Osteoblast (primary cell): ENCODE results near the gene ZBTB11. TPM values are rescaled to one million over a fixed set of nuclear protein-coding genes. Genes with fewer than 3 reads are reported as not detected.

Experiments used
- DNase-seq: peaks from one replicate; pipeline ENCODE4 v3.0.0; 2011; ENCODE audit warnings: low spot score, mixed read lengths; ENCODE audit not compliant: insufficient read length; ENCODE audit errors: missing footprints
- H2AFZ ChIP-seq: 2 replicates; pipeline ENCODE4 v1.6.0; 2011; ENCODE audit warnings: mild to moderate bottlenecking, low read length
- H3K27ac ChIP-seq: 2 replicates; pipeline ENCODE4 v1.5.1; 2011; ENCODE audit warnings: mild to moderate bottlenecking, low read depth, low read length, moderate library complexity
- H3K27me3 ChIP-seq: 2 replicates; pipeline ENCODE4 v1.6.0; 2012; ENCODE audit warnings: mild to moderate bottlenecking, control low read depth, inconsistent platforms, low read length, moderate library complexity; ENCODE audit not compliant: insufficient read depth
- H3K36me3 ChIP-seq: 2 replicates; pipeline ENCODE4 v1.5.1; 2011; ENCODE audit warnings: mild to moderate bottlenecking, low read length, control low read depth, moderate library complexity; ENCODE audit not compliant: insufficient read depth
- H3K4me1 ChIP-seq: 2 replicates; pipeline ENCODE4 v1.5.1; 2011; ENCODE audit warnings: mild to moderate bottlenecking, low read length, control low read depth, moderate library complexity; ENCODE audit not compliant: insufficient read depth
- H3K4me2 ChIP-seq: 2 replicates; pipeline ENCODE4 v1.6.0; 2011; ENCODE audit warnings: mild to moderate bottlenecking, low read length; ENCODE audit not compliant: insufficient read depth
- H3K4me3 ChIP-seq: fragments of 200-600 bp; sonication (generic); 3 replicates; pipeline ENCODE4 v1.5.1; 2012; ENCODE audit warnings: mild to moderate bottlenecking, low read length, inconsistent platforms; ENCODE audit not compliant: insufficient read depth
- H3K79me2 ChIP-seq: 2 replicates; pipeline ENCODE4 v1.6.0; 2012; ENCODE audit warnings: mild to moderate bottlenecking, low read length, control low read depth, inconsistent platforms; ENCODE audit not compliant: insufficient read depth
- H3K9me3 ChIP-seq: 2 replicates; pipeline ENCODE4 v1.5.1; 2011; ENCODE audit warnings: low read depth, low read length, control low read depth
- H4K20me1 ChIP-seq: 2 replicates; pipeline ENCODE4 v1.6.0; 2012; ENCODE audit warnings: mild to moderate bottlenecking, low read length, control low read depth; ENCODE audit not compliant: insufficient read depth
- total RNA-seq: library from RNA; depleted of rRNA; stranded (reverse); fragments of >200 nt; gene quantifications from 2 replicates; pipeline ENCODE4 v1.2.3, GENCODE V29; 2012
- TF ChIP-seq, protein P1 (sequence below): IDR thresholded peaks from 2 replicates; pipeline ENCODE4 v1.5.1; 2011; ENCODE audit warnings: mild to moderate bottlenecking, low read depth, low read length, moderate library complexity; ENCODE audit errors: extremely low read depth

The ZBTB11 gene
- total RNA-seq, 1 donor = 22.8 TPM

DNA sequence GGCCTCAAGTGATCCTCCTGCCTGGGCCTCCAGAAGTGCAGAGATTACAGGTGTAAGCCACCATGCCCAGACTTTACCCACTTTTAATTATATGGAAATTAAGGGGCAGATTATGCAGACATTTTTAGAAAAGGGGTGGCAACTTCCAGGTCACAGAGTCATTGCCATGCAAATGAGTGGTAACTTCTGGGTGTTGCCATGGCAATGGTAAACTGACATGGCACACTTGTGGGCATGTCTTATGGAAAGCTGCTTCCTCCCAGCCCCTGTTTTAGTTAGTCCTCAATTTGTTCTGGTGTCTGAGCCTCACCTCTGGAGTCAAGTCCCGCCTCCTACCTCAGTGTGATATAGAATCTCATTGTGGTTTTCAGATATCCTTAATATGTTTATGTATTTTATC, 53.3 kb downstream of the ZBTB11 start:
- no peaks in the 10 kb centered on the region for H3K36me3 ChIP-seq
- no peak overlapping the region for H3K4me3 ChIP-seq
- no peak overlapping the region for H3K27ac ChIP-seq
- no peaks in the 10 kb centered on the region for H3K9me3 ChIP-seq
- no peak for DNase-seq
- H3K79me2 ChIP-seq = no peaks in the 10 kb centered on the region
- H3K4me2 ChIP-seq = no peak overlapping the region
- no peaks in the 10 kb centered on the region for H3K27me3 ChIP-seq
- H2AFZ ChIP-seq = no peak overlapping the region
- TF ChIP-seq, protein P1, sequence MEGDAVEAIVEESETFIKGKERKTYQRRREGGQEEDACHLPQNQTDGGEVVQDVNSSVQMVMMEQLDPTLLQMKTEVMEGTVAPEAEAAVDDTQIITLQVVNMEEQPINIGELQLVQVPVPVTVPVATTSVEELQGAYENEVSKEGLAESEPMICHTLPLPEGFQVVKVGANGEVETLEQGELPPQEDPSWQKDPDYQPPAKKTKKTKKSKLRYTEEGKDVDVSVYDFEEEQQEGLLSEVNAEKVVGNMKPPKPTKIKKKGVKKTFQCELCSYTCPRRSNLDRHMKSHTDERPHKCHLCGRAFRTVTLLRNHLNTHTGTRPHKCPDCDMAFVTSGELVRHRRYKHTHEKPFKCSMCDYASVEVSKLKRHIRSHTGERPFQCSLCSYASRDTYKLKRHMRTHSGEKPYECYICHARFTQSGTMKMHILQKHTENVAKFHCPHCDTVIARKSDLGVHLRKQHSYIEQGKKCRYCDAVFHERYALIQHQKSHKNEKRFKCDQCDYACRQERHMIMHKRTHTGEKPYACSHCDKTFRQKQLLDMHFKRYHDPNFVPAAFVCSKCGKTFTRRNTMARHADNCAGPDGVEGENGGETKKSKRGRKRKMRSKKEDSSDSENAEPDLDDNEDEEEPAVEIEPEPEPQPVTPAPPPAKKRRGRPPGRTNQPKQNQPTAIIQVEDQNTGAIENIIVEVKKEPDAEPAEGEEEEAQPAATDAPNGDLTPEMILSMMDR = no peak
- H4K20me1 ChIP-seq = no peaks in the 10 kb centered on the region
- H3K4me1 ChIP-seq = no peaks in the 10 kb centered on the region

- no peaks in the 10 kb centered on the region for H3K27me3 ChIP-seq
- H3K9me3 ChIP-seq = no peaks in the 10 kb centered on the region
- no peaks in the 10 kb centered on the region for H3K4me1 ChIP-seq
- TF ChIP-seq, protein P1 = no peak
- no peaks in the 10 kb centered on the region for H3K36me3 ChIP-seq
- no peak overlapping the region for H3K4me2 ChIP-seq
- no peaks in the 10 kb centered on the region for H4K20me1 ChIP-seq
- no peak overlapping the region for H2AFZ ChIP-seq
- no peak overlapping the region for H3K4me3 ChIP-seq
- no peaks in the 10 kb centered on the region for H3K79me2 ChIP-seq
- DNase-seq = no peak
- no peak overlapping the region for H3K27ac ChIP-seq
These were observed 57.2 kb downstream of the ZBTB11 start for GRCh38 chr3:101619734-101620133.

- TF ChIP-seq, protein P1 = no peak
- Histone ChIP-seq H3K79me2 (no peaks in the 10 kb centered on the region), H3K4me3 (no peak overlapping the region), H2AFZ (no peak overlapping the region), H4K20me1 (no peaks in the 10 kb centered on the region), H3K4me1 (no peaks in the 10 kb centered on the region), H3K36me3 (no peaks in the 10 kb centered on the region), H3K9me3 (no peaks in the 10 kb centered on the region), H3K4me2 (no peak overlapping the region), H3K27me3 (no peaks in the 10 kb centered on the region), H3K27ac (no peak overlapping the region)
- DNase-seq = peak; percentile 53
These were observed 58.2 kb downstream of the ZBTB11 start for GRCh38 chr3:101618726-101619125.

DNA sequence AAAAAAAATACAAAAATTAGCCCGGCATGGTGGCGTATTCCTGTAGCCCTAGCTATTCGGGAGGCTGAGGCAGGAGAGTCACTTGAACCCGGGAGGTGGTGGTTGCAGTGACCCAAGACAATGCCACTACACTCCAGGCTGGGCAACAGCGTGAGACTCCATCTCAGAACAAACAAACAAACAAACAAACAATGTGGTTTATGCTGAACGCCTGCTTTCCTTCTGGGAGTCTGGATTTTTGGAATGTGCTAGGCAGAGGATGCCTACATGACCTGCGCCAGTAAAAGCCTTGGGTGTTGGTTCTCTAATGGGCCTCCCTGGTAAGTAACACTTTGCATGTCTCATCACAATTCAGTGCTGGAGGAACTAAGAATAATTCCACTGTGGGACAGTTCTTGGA, 59.5 kb downstream of the ZBTB11 start:
- DNase-seq = no peak
- no peak overlapping the region for H3K4me3 ChIP-seq
- no peaks in the 10 kb centered on the region for H3K27me3 ChIP-seq
- no peak overlapping the region for H3K4me2 ChIP-seq
- TF ChIP-seq, protein P1 = no peak
- H3K27ac ChIP-seq = no peak overlapping the region
- H3K9me3 ChIP-seq = no peaks in the 10 kb centered on the region
- H3K36me3 ChIP-seq = no peaks in the 10 kb centered on the region
- no peaks in the 10 kb centered on the region for H3K4me1 ChIP-seq
- H2AFZ ChIP-seq = no peak overlapping the region
- H3K79me2 ChIP-seq = no peaks in the 10 kb centered on the region
- H4K20me1 ChIP-seq = no peaks in the 10 kb centered on the region
